Duodenal mucosa (tissue), 2 donors: ENCODE results near the gene DCAF4L1.

Experiments used
- H3K27ac ChIP-seq: one replicate; pipeline ENCODE4 v1.7.0; 2013; ENCODE audit warnings: low read depth, low read length
- H3K27me3 ChIP-seq, 2 donors: one replicate each; pipeline ENCODE4 v1.7.0; 2013; ENCODE audit warnings: low read length in 2 of 2, control low read depth in 1 of 2; ENCODE audit not compliant: insufficient read depth in 2 of 2, control insufficient read depth in 1 of 2
- H3K36me3 ChIP-seq, 2 donors: one replicate each; pipeline ENCODE4 v1.7.0; 2013; ENCODE audit warnings: low read length in 2 of 2, control low read depth in 1 of 2; ENCODE audit not compliant: insufficient read depth in 2 of 2, control insufficient read depth in 1 of 2
- H3K4me1 ChIP-seq, 2 donors: one replicate each; pipeline ENCODE4 v1.7.0; 2013; ENCODE audit warnings: low read length in 2 of 2, control low read depth in 1 of 2; ENCODE audit not compliant: insufficient read depth in 2 of 2, control insufficient read depth in 1 of 2
- H3K4me3 ChIP-seq, 2 donors: one replicate each; pipeline ENCODE4 v1.7.0; 2013; ENCODE audit warnings: low read length in 2 of 2, low read depth in 1 of 2
- H3K9ac ChIP-seq, 2 donors: one replicate each; pipeline ENCODE4 v1.7.0; 2013; ENCODE audit warnings: low read length in 2 of 2, low read depth in 1 of 2
- H3K9me3 ChIP-seq, 2 donors: one replicate each; pipeline ENCODE4 v1.7.0; 2013; ENCODE audit warnings: low read length in 2 of 2, control low read depth in 1 of 2; ENCODE audit not compliant: control insufficient read depth in 1 of 2

The DCAF4L1 gene

DNA sequence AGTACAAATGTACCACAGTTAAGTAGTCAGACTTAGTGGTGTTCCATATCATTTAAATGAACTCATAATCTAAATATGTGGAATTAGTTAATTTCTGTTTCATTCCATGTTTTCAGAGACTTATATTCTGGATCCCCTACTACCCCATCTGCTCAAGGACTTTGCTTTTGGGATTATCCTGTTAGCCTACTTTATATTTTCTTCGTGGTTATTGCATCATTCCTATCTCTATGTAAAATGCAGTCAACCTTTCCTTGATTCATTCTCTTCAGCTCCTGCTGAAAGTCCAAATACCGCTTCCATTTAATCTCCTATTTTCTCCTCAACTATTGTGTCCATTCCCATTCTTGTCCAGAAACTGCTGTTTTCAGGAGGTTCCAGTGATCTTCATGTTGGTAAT, 33.9 kb downstream of the DCAF4L1 start:
- no peaks in the 10 kb centered on the region for H3K4me1 ChIP-seq

DNA sequence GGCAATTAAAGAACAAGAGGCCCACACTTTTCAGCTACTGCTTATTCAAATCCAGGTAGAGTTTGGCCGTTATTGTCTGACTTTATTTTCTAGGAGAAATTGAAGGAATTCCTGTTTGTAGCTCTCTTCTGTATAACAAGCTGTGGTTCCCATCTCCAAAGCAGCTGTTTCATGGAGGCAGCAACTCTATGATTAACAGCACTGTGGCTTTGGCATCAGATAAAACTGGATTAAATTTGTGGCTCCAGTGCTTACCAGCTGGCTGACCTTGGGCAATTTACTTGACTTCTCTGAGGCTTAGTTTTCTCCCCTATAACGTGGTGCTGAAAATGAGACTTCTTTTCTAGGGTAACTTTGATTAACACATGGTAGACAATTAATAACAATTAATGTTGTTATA, 36.9 kb downstream of the DCAF4L1 start:
- Histone ChIP-seq H3K36me3 (peaks cover 0 to 21% of the 10 kb centered on the region in 2 donors), H3K9ac (no peak overlapping the region), H3K27me3 (no peaks in the 10 kb centered on the region), H3K4me1 (no peaks in the 10 kb centered on the region), H3K27ac (no peak overlapping the region), H3K9me3 (no peaks in the 10 kb centered on the region), H3K4me3 (no peak overlapping the region)

More for the DNA sequence above, 33.9 kb downstream of the DCAF4L1 start:
- no peak overlapping the region for H3K9ac ChIP-seq
- no peak overlapping the region for H3K4me3 ChIP-seq
- H3K27ac ChIP-seq, result no peak overlapping the region
- no peaks in the 10 kb centered on the region for H3K9me3 ChIP-seq
- no peaks in the 10 kb centered on the region for H3K27me3 ChIP-seq
- peaks cover 0 to 16% of the 10 kb centered on the region in 2 donors for H3K36me3 ChIP-seq
